ENCODE measurements around the gene AKNAD1.
"Not testable (repeated sequence)": the region's sequence is repeated elsewhere in the genome, so short reads cannot be mapped to it uniquely, and the experiment has no call there.

Gene AKNAD1

DNA sequence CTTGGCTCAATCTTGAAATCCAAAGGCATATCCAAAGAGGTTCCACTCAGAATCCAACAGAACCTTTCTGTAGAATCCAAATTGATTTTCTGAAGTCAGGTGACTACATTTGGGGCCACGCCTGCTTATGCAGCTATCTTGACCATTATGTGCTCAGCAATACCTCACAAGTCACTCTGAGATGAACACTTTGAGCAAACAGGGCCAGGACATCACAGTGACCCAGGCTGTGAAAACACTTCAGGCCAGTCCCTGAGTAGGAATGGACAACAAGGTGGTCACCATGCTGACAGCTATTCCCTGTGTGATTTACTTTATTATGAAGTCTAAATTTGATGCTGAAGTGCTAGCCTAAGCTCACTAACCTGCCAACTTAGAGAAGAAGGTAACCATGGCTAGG, at the start of gene AKNAD1:
TSS of gene AKNAD1 (minus strand) at position 101 of the 400 bp plus-strand sequence. CDS start 4,430 bp downstream, outside the sequence.
- H3K27me3 Mint-ChIP-seq, result peaks cover 31% of the 10 kb centered on the region
- H3K9me3 Mint-ChIP-seq, result no peaks in the 10 kb centered on the region
- peaks cover 6% of the 10 kb centered on the region for H3K4me1 Mint-ChIP-seq (ENCODE audit: low read depth)
- H3K36me3 Mint-ChIP-seq (ENCODE audit: low read depth), result no peaks in the 10 kb centered on the region
- no peak within 1 kb of the TSS for H3K27ac Mint-ChIP-seq
- H3K4me3 Mint-ChIP-seq, result no peak within 1 kb of the TSS

DNA sequence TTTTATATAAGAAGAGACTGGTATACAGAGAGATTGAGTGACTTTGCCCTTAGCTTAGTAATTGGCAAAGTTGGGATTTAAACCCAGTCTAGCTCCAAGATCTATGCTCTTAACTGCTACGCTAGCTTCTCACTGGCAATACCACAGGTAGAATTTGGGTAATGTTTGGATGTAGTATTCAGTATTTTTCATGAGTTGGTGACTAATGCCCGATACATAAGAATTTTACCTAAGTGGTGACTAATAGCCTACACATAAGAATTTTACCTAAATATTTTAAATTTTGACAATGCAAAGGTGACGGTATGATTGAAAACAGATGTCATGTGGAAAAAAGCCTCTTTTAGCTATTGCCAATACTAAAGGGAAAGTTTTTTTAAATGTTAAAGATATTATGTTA, 44.2 kb upstream of the AKNAD1 start:
- H3K36me3 Mint-ChIP-seq (ENCODE audit: low read depth), result no peaks in the 10 kb centered on the region
- no peak overlapping the region for H3K4me3 Mint-ChIP-seq
- H3K27me3 Mint-ChIP-seq, result no peaks in the 10 kb centered on the region
- H3K4me1 Mint-ChIP-seq (ENCODE audit: low read depth), result no peaks in the 10 kb centered on the region
- H3K27ac Mint-ChIP-seq, result no peak overlapping the region
- no peaks in the 10 kb centered on the region for H3K9me3 Mint-ChIP-seq

GRCh38 chr1:108897865-108898720, 41.2 kb upstream of the AKNAD1 start:
- no peak overlapping the region for H3K27ac Mint-ChIP-seq
- H3K9me3 Mint-ChIP-seq, result no peaks in the 10 kb centered on the region
- H3K36me3 Mint-ChIP-seq (ENCODE audit: low read depth), result no peaks in the 10 kb centered on the region
- no peak overlapping the region for H3K4me3 Mint-ChIP-seq
- H3K4me1 Mint-ChIP-seq (ENCODE audit: low read depth), result no peaks in the 10 kb centered on the region
- no peaks in the 10 kb centered on the region for H3K27me3 Mint-ChIP-seq

- Mint-ChIP-seq H3K27ac (no peak overlapping the region), H3K9me3 (no peaks in the 10 kb centered on the region), H3K36me3 (ENCODE audit: low read depth) (no peaks in the 10 kb centered on the region), H3K27me3 (no peaks in the 10 kb centered on the region), H3K4me1 (ENCODE audit: low read depth) (no peaks in the 10 kb centered on the region), H3K4me3 (no peak overlapping the region)
These were observed 39.6 kb upstream of the AKNAD1 start for GRCh38 chr1:108896146-108897145.

DNA sequence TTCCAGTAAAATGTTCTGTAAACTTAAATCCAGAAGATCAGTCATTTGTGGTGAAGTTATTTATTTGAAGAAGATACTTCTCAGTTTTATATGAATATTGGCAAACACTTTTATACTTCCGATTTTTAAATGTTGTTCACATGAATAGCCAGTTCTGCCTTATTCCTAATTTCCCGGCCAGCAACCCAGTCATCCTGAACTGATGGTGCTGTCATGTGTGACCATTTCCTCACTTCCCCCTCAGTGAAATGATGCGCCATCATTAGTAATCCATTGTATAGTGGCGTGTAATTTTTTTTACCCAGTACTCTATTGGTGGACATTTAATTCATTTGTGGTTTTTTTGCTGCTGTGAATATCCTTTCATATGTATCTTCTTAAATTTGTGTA, 36.2 kb upstream of the AKNAD1 start:
- Mint-ChIP-seq H3K4me1 (ENCODE audit: low read depth) (no peaks in the 10 kb centered on the region), H3K27ac (no peak overlapping the region), H3K9me3 (no peaks in the 10 kb centered on the region), H3K36me3 (ENCODE audit: low read depth) (no peaks in the 10 kb centered on the region), H3K4me3 (no peak overlapping the region), H3K27me3 (no peaks in the 10 kb centered on the region)

DNA sequence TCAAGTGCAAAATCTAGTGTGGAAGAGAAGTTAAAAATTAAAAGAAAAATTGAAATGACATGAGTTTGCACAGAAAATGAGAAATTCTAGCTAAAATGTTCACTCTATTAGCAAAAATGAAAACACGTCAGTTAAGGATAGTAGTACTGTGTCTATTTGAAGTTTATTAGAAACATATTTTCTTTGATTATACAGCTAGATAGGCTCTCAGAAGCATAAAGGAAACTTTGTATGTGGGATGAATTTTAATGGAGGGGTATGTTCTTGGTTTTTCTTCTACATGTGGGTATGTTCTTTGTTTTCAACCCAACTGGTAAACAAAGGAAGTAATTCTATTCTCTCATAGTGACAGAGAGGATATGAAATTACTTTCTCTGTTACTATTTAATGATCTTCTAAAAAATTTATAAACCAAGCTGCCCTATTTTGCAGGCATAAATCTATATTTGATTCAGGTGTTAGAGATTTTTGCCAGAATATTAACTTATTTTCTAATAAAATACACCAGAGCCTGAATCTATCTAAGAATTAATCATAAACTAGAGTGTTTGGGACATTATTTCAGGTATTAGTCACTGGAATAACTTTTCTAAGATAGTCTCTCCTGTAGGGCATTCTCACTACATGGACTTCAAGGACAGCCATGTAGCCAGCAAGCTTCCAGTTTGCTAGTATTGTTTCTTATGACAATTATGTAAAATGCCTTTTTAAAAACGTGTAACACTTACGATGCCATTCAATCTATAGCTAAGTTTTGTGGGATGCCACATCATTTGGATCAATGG, 35.7 kb upstream of the AKNAD1 start:
- peaks cover under 1% of the 10 kb centered on the region for H3K27me3 Mint-ChIP-seq
- H3K9me3 Mint-ChIP-seq, result no peaks in the 10 kb centered on the region
- no peak overlapping the region for H3K4me3 Mint-ChIP-seq
- H3K27ac Mint-ChIP-seq, result no peak overlapping the region
- H3K4me1 Mint-ChIP-seq (ENCODE audit: low read depth), result no peaks in the 10 kb centered on the region
- no peaks in the 10 kb centered on the region for H3K36me3 Mint-ChIP-seq (ENCODE audit: low read depth)

DNA sequence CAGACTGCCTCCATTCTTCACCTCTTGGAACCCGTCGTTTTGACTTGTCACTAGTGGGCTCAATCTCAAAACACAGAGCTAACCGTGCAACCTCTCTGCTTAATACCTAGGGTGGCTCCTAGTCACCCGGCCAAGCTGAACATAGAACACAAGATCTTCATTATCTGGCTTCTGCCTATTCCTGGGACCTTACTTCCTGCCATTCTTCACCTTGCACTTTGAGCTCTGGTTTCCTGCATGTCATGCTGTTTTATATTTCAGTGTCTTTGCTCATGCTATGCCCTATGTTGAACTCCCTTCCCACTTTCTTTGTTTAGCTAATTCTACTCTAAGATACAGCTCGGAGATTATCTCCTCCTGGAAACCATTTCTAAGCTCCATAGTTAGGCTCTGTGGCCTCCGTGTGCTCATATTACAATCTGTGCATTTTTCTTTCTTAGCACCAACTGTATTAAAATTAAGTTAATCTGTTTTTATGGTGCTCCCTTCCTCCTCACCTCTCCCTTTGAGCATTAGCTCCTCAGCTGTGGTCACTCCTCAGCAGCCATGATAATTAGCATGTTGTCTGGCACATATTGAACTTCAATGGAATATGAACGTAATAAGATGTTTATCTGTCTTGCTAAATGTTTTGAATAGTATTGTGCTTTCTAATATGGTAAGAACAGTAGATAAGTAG, 33.0 kb upstream of the AKNAD1 start:
- H3K4me3 Mint-ChIP-seq, result no peak overlapping the region
- no peaks in the 10 kb centered on the region for H3K9me3 Mint-ChIP-seq
- H3K27ac Mint-ChIP-seq, result no peak overlapping the region
- H3K27me3 Mint-ChIP-seq, result peaks cover 3% of the 10 kb centered on the region
- H3K4me1 Mint-ChIP-seq (ENCODE audit: low read depth), result no peaks in the 10 kb centered on the region
- H3K36me3 Mint-ChIP-seq (ENCODE audit: low read depth), result no peaks in the 10 kb centered on the region

DNA sequence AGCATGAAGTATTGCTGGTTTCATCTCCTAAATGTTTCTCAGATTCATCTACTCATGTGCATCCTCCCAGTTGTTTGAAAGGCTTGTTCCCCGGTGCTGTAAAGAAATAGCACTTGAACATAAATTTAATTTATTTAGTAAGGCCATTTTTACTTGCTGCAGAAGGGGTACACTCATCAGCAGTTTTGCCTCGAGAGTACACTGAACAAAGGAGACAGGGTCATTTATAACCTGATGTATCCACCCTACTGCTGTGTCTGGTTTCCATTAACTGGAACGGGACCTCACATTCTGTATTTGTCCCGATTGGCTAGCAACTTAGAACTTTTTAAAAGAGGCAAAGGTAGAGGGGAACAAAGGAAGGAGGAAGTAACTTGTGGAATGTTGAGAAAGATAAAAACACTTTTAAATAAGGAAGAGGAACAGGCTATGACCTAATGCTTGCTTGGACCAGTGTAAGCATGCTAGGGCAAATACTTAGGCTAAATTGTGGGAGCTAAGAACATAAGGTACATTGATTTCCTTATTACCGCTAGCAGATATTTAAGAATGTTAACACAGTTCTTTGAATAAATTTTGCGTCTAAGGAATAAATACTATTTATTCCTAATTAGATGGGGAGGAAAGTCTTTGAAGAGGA, 32.2 kb upstream of the AKNAD1 start:
- H3K9me3 Mint-ChIP-seq; H3K4me1 Mint-ChIP-seq (ENCODE audit: low read depth); H3K4me3 Mint-ChIP-seq; H3K27me3 Mint-ChIP-seq; H3K27ac Mint-ChIP-seq; H3K36me3 Mint-ChIP-seq (ENCODE audit: low read depth): not testable (repeated sequence)

DNA sequence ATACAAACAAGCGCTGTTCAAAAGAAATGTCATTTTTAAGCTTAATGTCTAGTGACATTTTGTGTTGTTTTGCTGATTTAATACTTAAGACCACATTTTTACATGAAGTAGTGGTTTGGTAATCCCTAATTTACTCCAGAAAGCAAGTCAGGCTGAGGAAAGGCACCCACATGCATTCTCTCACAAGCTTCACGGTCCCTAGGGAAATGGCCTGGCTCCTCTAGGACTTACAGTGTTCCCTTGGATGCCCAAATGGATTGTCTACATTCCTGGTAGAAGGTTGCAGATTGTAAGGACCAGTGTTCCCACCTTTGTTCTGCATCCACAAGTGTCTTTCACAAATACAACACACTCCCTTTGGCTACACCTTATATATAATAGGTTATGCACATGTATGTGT, 29.4 kb upstream of the AKNAD1 start:
- no peaks in the 10 kb centered on the region for H3K36me3 Mint-ChIP-seq (ENCODE audit: low read depth)
- no peaks in the 10 kb centered on the region for H3K9me3 Mint-ChIP-seq
- H3K27ac Mint-ChIP-seq, result no peak overlapping the region
- H3K27me3 Mint-ChIP-seq, result peaks cover 3% of the 10 kb centered on the region
- H3K4me3 Mint-ChIP-seq, result no peak overlapping the region
- no peaks in the 10 kb centered on the region for H3K4me1 Mint-ChIP-seq (ENCODE audit: low read depth)

- H3K9me3 Mint-ChIP-seq, result no peaks in the 10 kb centered on the region
- peaks cover 3% of the 10 kb centered on the region for H3K27me3 Mint-ChIP-seq
- no peak overlapping the region for H3K4me3 Mint-ChIP-seq
- no peaks in the 10 kb centered on the region for H3K36me3 Mint-ChIP-seq (ENCODE audit: low read depth)
- H3K27ac Mint-ChIP-seq, result no peak overlapping the region
- H3K4me1 Mint-ChIP-seq (ENCODE audit: low read depth), result no peaks in the 10 kb centered on the region
These were observed 28.1 kb upstream of the AKNAD1 start for GRCh38 chr1:108884968-108885367.

DNA sequence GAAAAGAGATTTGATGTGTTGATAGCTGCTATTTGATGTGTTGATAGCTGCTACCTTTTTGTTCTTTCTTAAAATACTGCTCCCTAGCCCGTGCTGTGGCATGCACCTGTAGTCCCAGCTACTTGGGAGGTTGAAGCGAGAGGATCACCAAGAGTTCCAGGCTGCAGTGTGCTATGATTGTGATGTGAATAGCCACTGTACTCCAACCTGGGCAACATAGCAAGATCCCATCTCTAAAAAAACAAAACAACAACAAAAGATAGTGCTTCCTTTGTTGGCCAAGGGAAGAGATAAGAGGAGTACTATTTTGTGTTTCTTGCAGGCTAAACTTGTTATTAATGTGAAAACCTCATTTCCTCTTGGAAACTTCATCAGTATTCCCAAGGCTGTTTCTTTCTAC, 25.9 kb upstream of the AKNAD1 start:
- peaks cover 7% of the 10 kb centered on the region for H3K27me3 Mint-ChIP-seq
- no peaks in the 10 kb centered on the region for H3K36me3 Mint-ChIP-seq (ENCODE audit: low read depth)
- H3K4me3 Mint-ChIP-seq, result no peak overlapping the region
- no peaks in the 10 kb centered on the region for H3K9me3 Mint-ChIP-seq
- peaks cover 4% of the 10 kb centered on the region for H3K4me1 Mint-ChIP-seq (ENCODE audit: low read depth)
- no peak overlapping the region for H3K27ac Mint-ChIP-seq

GRCh38 chr1:108881369-108881768, 24.5 kb upstream of the AKNAD1 start:
- Mint-ChIP-seq H3K9me3 (no peaks in the 10 kb centered on the region), H3K27ac (no peak overlapping the region), H3K27me3 (peaks cover 8% of the 10 kb centered on the region), H3K4me3 (no peak overlapping the region), H3K4me1 (ENCODE audit: low read depth) (peaks cover 7% of the 10 kb centered on the region), H3K36me3 (ENCODE audit: low read depth) (no peaks in the 10 kb centered on the region)

- H3K4me3 Mint-ChIP-seq, result no peak overlapping the region
- H3K9me3 Mint-ChIP-seq, result no peaks in the 10 kb centered on the region
- peaks cover 7% of the 10 kb centered on the region for H3K4me1 Mint-ChIP-seq (ENCODE audit: low read depth)
- peaks cover 8% of the 10 kb centered on the region for H3K27me3 Mint-ChIP-seq
- H3K36me3 Mint-ChIP-seq (ENCODE audit: low read depth), result no peaks in the 10 kb centered on the region
- no peak overlapping the region for H3K27ac Mint-ChIP-seq
These were observed 24.0 kb upstream of the AKNAD1 start for GRCh38 chr1:108880850-108881249.

DNA sequence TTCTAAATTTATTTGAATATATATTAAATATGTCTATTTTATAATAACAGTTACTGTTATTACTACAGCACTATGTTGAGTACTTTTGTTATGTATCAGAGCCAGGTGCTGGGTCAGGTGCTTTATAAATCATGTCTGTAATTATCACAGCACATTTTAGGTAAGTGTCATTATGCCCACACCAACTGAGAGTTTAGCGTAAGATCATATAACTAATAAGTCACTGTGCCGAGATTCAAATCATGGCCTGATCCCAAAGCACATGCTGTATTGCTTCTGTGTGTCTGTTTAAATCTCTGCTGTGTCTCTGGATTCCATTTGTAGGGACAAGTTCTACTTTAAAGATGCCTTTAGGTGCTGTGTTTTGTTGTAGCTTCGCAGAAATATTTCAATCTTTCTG, 21.8 kb upstream of the AKNAD1 start:
- H3K36me3 Mint-ChIP-seq (ENCODE audit: low read depth), result no peaks in the 10 kb centered on the region
- no peak overlapping the region for H3K27ac Mint-ChIP-seq
- H3K9me3 Mint-ChIP-seq, result no peaks in the 10 kb centered on the region
- peaks cover 8% of the 10 kb centered on the region for H3K27me3 Mint-ChIP-seq
- peaks cover 7% of the 10 kb centered on the region for H3K4me1 Mint-ChIP-seq (ENCODE audit: low read depth)
- H3K4me3 Mint-ChIP-seq, result no peak overlapping the region
